RWPE2 (cell line): ENCODE data around the gene GBP2.

Source experiments
- ATAC-seq: fragments of 200-7000 bp; cut with Tn5 transposase; 3 replicates; pipeline ENCODE4 v1.9.1; 2021; ENCODE audit warnings: low read depth
- DNase-seq: peaks from one replicate; pipeline ENCODE4 v3.0.0-alpha.2; 2020; ENCODE audit warnings: low spot score
- H3K27ac ChIP-seq: fragments of 450-650 bp; 2 replicates; pipeline ENCODE4 v1.5.1; 2017; ENCODE audit warnings: mild to moderate bottlenecking; ENCODE audit not compliant: poor library complexity, severe bottlenecking
- H3K27me3 ChIP-seq: fragments of 250-450 bp; sonication (Bioruptor Pico); 2 replicates; pipeline ENCODE4 v1.5.1; 2021; ENCODE audit warnings: mild to moderate bottlenecking, moderate library complexity; ENCODE audit not compliant: insufficient read depth, poor library complexity, severe bottlenecking
- H3K36me3 ChIP-seq: fragments of 250-450 bp; sonication (Bioruptor Pico); 2 replicates; pipeline ENCODE4 v1.5.1; 2020; ENCODE audit warnings: low read depth, mild to moderate bottlenecking, moderate library complexity
- H3K4me1 ChIP-seq: fragments of 250-450 bp; sonication (Bioruptor Pico); 2 replicates; pipeline ENCODE4 v1.5.1; 2021; ENCODE audit warnings: mild to moderate bottlenecking, moderate library complexity; ENCODE audit not compliant: insufficient read depth, poor library complexity, severe bottlenecking
- H3K4me3 ChIP-seq: fragments of 250-450 bp; sonication (Bioruptor Pico); 2 replicates; pipeline ENCODE4 v1.5.1; 2021; ENCODE audit warnings: mild to moderate bottlenecking, moderate library complexity; ENCODE audit not compliant: severe bottlenecking
- H3K9me3 ChIP-seq: fragments of 250-450 bp; sonication (Bioruptor Pico); 2 replicates; pipeline ENCODE4 v1.5.1; 2021; ENCODE audit warnings: mild to moderate bottlenecking, moderate library complexity; ENCODE audit not compliant: severe bottlenecking
- TF ChIP-seq, protein P1 (sequence below): fragments of 450-650 bp; IDR thresholded peaks from one replicate; pipeline ENCODE4 v1.5.1; 2017; ENCODE audit warnings: mild to moderate bottlenecking, moderate library complexity; ENCODE audit not compliant: poor library complexity, severe bottlenecking

GBP2 gene

GRCh38 chr1:89125913-89126580 lies at the start of gene GBP2:
Gene GBP2, minus strand, starts transcription at chr1:89126114. Its CDS starts 4,148 bp downstream, at chr1:89121966.
- no peak within 1 kb of the TSS for H3K4me3 ChIP-seq
- DNase-seq: no peak
- H3K4me1 ChIP-seq: peaks cover 5% of the 10 kb centered on the region
- no peaks in the 10 kb centered on the region for H3K27me3 ChIP-seq
- H3K9me3 ChIP-seq: no peaks in the 10 kb centered on the region
- TF ChIP-seq, protein P1, sequence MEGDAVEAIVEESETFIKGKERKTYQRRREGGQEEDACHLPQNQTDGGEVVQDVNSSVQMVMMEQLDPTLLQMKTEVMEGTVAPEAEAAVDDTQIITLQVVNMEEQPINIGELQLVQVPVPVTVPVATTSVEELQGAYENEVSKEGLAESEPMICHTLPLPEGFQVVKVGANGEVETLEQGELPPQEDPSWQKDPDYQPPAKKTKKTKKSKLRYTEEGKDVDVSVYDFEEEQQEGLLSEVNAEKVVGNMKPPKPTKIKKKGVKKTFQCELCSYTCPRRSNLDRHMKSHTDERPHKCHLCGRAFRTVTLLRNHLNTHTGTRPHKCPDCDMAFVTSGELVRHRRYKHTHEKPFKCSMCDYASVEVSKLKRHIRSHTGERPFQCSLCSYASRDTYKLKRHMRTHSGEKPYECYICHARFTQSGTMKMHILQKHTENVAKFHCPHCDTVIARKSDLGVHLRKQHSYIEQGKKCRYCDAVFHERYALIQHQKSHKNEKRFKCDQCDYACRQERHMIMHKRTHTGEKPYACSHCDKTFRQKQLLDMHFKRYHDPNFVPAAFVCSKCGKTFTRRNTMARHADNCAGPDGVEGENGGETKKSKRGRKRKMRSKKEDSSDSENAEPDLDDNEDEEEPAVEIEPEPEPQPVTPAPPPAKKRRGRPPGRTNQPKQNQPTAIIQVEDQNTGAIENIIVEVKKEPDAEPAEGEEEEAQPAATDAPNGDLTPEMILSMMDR: no peak
- no peak within 1 kb of the TSS for H3K27ac ChIP-seq
- ATAC-seq: peak; percentile 97
- no peaks in the 10 kb centered on the region for H3K36me3 ChIP-seq

DNA sequence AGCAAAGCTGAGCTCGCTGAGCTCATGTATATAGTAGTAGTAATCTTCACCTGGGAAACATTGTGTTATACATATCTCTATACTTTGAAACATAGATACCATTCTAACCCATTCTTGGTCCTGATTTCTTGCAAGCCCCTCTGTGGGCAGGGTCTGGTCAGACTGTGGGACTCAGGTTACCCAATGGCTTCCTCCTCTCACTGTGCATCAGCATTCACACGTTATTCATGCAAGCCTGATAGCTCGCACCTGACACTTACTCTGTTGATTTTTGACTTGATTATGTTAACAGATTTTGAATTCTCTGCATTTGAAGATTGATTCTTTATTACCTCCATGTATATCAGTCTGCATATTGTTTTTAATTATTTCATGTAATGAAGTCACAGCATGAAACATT lies 48.6 kb upstream of the GBP2 start:
- Histone ChIP-seq H3K4me3 (no peak overlapping the region), H3K4me1 (no peaks in the 10 kb centered on the region), H3K36me3 (no peaks in the 10 kb centered on the region), H3K27ac (no peak overlapping the region), H3K9me3 (no peaks in the 10 kb centered on the region), H3K27me3 (no peaks in the 10 kb centered on the region)
- DNase-seq (no peak), ATAC-seq (no peak)
- TF ChIP-seq, protein P1: no peak

DNA sequence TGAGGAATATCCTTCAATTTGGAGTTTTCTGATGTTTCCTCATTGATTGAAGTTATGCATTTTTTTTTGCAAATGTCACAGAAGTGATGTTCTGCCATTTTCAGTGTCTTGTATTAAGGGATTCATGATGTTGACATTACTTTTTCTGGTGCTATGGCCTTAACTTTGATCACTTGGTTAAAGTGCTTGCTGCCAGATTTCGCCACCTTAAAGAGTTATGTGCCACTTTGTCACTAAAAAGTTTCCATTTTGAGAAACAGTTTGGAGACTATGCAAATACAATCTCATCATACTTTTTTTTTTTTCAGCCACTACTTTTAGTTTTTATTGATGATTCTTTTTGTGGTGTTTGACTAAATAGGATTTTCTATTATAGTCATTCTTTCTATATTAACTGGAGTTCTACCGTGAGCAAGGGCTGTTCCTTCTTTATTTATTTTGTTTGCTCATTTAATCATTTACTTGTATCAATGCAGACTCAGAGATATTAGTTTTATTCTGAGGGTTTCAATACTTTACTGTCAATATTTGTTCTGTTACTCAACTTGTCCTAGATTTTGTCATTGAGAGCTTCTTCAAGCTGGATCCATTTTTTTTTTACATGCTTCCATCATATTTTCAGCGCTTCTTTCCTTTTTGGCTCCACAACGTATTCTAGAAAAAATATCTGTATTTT lies 46.7 kb upstream of the GBP2 start:
- Histone ChIP-seq H3K4me3 (no peak overlapping the region), H3K4me1 (no peaks in the 10 kb centered on the region), H3K9me3 (no peaks in the 10 kb centered on the region), H3K27ac (no peak overlapping the region), H3K27me3 (no peaks in the 10 kb centered on the region), H3K36me3 (no peaks in the 10 kb centered on the region)
- no peak for DNase-seq
- TF ChIP-seq, protein P1: no peak
- ATAC-seq: no peak

DNA sequence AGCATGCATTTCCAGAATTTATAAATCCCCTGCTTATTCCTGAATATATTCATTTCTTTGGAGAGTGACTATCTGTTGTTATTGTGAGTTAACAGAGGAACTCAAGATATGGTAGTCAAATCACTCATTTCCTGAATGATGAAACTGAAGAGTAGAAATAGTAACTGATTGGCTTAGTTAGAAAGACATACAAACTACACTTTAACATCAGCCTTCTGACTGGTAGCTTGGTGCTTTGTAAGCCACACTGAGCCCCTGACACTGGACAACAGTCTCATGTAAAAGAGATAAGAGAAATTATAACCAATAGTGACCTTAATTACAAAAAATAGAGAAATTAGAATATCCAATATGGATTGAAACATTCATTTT lies 45.1 kb upstream of the GBP2 start:
- Histone ChIP-seq H3K4me1 (no peaks in the 10 kb centered on the region), H3K27ac (no peak overlapping the region), H3K27me3 (no peaks in the 10 kb centered on the region), H3K36me3 (no peaks in the 10 kb centered on the region), H3K4me3 (no peak overlapping the region), H3K9me3 (no peaks in the 10 kb centered on the region)
- no peak for DNase-seq
- TF ChIP-seq, protein P1: no peak
- ATAC-seq: no peak
